Upper lobe of right lung (tissue), 1 donor: ENCODE measurements around the gene GMPPB. TPM values are rescaled to one million over a fixed set of nuclear protein-coding genes. Genes with fewer than 3 reads are reported as not detected.

Experiments
- ATAC-seq: fragments of 200-7000 bp; cut with Tn5 transposase; one replicate; pipeline ENCODE4 v1.9.1; 2020; ENCODE audit warnings: mild to moderate bottlenecking, moderate library complexity
- DNase-seq: peaks from one replicate; pipeline ENCODE4 v3.0.0-alpha.2; 2020
- H3K27ac ChIP-seq: fragments of 200-600 bp; one replicate; pipeline ENCODE4 v1.8.0; 2022
- H3K27me3 ChIP-seq: fragments of 200-600 bp; one replicate; pipeline ENCODE4 v1.8.0; 2022; ENCODE audit warnings: mild to moderate bottlenecking
- H3K36me3 ChIP-seq: fragments of 200-600 bp; one replicate; pipeline ENCODE4 v1.8.0; 2022
- H3K4me1 ChIP-seq: fragments of 200-600 bp; one replicate; pipeline ENCODE4 v1.8.0; 2022
- H3K4me3 ChIP-seq: fragments of 200-600 bp; one replicate; pipeline ENCODE4 v1.8.0; 2022; ENCODE audit warnings: mild to moderate bottlenecking
- H3K9me3 ChIP-seq: fragments of 200-600 bp; one replicate; pipeline ENCODE4 v1.8.0; 2022
- intact Hi-C: fragments of 100-400 bp; cut with DNase I; formaldehyde crosslinking; loops from one replicate; pipeline ENCODE4 v1.11.0; 2022
- total RNA-seq: library from RNA; stranded (reverse); fragmentation: NEBNext Ultra II Directional; extraction: Animal tissue kit (Norgen Biotek cat#: 25700); gene quantifications from one replicate; pipeline ENCODE4 v1.2.1, GENCODE V29; 2021
- TF ChIP-seq, protein P1 (sequence below): fragments of 200-600 bp; IDR thresholded peaks from one replicate; pipeline ENCODE4 v1.8.0; 2022; ENCODE audit warnings: antibody characterized with exemption
- donor health status: DM: no; HTN: yes; CAD: no; lungs with severe emphysema.

The GMPPB gene
- total RNA-seq, 1 donor from 2014 or later: 34.8 TPM

DNA sequence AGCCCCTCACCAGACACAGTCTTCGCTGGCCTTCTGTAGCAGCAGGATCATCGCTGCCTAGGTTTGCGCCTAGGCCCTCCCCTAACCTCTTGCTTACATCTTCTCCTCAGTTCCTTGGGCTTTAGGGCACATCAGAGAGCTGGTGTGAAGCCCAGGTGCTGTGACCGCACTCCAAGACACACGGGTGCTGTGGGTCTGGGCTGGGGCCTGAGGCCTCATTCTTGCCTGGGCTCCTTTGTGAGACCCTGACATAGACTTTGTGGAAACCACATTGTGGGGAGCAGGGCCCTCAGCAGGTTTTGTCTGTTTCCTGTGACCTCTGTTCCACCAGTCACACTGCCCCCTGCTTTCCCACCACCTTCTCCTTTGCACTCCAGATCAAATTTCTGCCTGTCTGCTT, 12.3 kb downstream of the GMPPB start:
- TF ChIP-seq, protein P1, sequence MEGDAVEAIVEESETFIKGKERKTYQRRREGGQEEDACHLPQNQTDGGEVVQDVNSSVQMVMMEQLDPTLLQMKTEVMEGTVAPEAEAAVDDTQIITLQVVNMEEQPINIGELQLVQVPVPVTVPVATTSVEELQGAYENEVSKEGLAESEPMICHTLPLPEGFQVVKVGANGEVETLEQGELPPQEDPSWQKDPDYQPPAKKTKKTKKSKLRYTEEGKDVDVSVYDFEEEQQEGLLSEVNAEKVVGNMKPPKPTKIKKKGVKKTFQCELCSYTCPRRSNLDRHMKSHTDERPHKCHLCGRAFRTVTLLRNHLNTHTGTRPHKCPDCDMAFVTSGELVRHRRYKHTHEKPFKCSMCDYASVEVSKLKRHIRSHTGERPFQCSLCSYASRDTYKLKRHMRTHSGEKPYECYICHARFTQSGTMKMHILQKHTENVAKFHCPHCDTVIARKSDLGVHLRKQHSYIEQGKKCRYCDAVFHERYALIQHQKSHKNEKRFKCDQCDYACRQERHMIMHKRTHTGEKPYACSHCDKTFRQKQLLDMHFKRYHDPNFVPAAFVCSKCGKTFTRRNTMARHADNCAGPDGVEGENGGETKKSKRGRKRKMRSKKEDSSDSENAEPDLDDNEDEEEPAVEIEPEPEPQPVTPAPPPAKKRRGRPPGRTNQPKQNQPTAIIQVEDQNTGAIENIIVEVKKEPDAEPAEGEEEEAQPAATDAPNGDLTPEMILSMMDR: no peak
- no peaks in the 10 kb centered on the region for H3K27me3 ChIP-seq
- peaks cover 21% of the 10 kb centered on the region for H3K36me3 ChIP-seq
- no peaks in the 10 kb centered on the region for H3K4me1 ChIP-seq
- DNase-seq: no peak
- ATAC-seq: no peak
- no peak overlapping the region for H3K27ac ChIP-seq
- intact Hi-C loops: no loop called here
- no peaks in the 10 kb centered on the region for H3K9me3 ChIP-seq
- no peak overlapping the region for H3K4me3 ChIP-seq

DNA sequence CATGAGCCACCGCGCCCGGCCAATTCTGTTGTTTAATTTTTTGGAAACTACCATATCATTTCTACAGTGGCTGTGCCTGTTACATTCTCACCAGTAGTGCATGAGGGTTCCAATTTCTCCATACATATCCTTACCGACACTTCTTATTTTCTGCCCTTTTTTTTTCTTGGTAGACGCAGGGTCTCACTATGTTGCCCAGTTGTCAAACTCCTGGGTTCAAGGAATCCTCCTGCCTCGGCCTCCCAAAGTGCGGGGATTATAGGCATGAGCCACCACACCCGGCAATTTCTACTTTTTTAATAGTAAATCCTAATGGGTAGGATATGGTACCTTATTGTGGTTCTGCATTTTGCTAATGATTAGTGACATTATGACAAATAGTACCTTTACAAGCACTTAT, 13.9 kb downstream of the GMPPB start:
- no peaks in the 10 kb centered on the region for H3K27me3 ChIP-seq
- peaks cover 28% of the 10 kb centered on the region for H3K36me3 ChIP-seq
- H3K27ac ChIP-seq: no peak overlapping the region
- ATAC-seq (no peak), DNase-seq (no peak)
- no peaks in the 10 kb centered on the region for H3K9me3 ChIP-seq
- no peaks in the 10 kb centered on the region for H3K4me1 ChIP-seq
- H3K4me3 ChIP-seq: no peak overlapping the region
- intact Hi-C loops: no loop called here
- TF ChIP-seq, protein P1: no peak

DNA sequence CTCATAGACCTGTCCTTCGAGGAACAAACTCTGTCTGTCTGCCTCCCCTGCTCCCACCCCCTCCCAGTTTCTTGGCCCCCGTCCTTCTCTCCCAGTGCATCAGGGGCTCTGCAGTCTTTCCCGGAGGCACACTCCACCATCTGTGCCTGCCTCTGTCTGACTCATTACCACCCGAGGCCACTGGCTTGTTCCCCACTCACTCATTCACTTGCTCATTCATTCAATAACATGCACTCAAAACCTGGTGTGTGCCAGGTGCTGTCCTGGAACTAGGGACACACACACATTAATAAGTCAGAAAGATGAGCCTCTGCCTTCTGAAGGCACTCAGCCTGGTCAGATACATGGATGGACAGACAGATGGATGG, 16.7 kb downstream of the GMPPB start:
- peaks cover 31% of the 10 kb centered on the region for H3K36me3 ChIP-seq
- H3K4me3 ChIP-seq: no peak overlapping the region
- no peaks in the 10 kb centered on the region for H3K27me3 ChIP-seq
- DNase-seq: no peak
- H3K9me3 ChIP-seq: no peaks in the 10 kb centered on the region
- ATAC-seq: no peak
- H3K27ac ChIP-seq: no peak overlapping the region
- TF ChIP-seq, protein P1: no peak
- intact Hi-C loops: no loop called here
- no peaks in the 10 kb centered on the region for H3K4me1 ChIP-seq

DNA sequence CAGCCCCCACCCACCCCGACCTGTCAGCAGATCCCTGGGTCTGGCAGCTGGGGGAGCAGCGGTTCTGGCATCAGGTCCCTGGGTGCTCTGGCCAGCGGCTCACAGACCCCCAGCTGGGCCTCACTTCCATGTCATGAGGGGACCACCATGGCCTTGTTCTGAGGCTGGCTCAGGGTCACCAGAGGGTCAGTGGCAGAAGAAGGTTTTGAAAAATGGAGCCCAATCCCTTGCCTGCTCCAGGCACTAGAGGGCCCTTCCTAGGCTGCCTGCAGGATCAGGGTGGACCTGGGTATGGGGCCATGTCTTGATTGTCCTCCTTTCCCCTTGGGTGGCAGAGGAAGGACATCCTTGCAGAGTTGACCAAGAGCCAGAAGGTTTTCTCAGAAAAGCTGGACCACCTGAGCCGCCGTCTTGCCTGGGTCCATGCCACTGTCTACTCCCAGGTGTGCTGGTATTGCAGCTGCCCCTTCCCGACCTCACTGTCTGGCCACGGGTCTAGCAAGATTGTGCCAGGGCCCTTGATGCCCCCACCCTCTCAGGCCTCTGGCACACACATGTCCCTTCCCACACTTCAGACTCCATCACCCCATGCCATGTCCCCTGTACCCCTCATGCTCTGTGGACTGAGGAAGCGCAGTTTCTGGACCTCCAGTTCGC, 17.2 kb downstream of the GMPPB start:
- intact Hi-C loops: no loop called here
- no peak overlapping the region for H3K27ac ChIP-seq
- ATAC-seq: no peak
- TF ChIP-seq, protein P1: no peak
- H3K4me1 ChIP-seq: no peaks in the 10 kb centered on the region
- H3K9me3 ChIP-seq: no peaks in the 10 kb centered on the region
- no peaks in the 10 kb centered on the region for H3K27me3 ChIP-seq
- H3K36me3 ChIP-seq: peaks cover 33% of the 10 kb centered on the region
- no peak overlapping the region for H3K4me3 ChIP-seq
- no peak for DNase-seq

DNA sequence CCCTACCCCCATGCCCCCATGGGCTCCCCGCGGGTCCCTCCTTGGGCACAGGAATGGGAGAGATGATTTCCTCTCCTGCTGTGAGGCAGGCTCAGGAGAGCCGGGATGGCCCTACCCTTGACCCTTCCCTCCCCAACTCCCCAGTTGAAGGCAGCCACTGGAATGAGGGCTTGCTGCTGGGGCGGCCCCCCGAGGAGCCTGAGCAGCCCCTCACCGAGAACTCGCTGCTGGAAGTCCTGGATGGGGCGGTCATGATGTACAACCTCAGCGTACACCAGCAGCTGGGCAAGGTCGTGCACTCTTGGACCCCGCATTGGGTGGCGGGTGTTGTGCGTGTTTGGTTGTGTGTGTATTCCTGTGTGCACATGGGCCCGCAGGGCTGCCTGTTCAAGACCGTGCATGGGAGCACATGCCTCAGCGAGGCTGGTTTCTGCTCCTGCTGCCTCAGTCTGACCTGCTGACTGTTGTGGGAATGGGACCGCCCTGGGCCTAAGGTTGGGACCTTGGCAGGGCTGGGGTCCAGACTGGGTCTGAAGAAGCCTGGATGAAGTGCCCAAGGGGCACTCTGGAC, 18.3 kb downstream of the GMPPB start:
- H3K4me3 ChIP-seq: no peak overlapping the region
- H3K27ac ChIP-seq: no peak overlapping the region
- DNase-seq: no peak
- no peak for ATAC-seq
- TF ChIP-seq, protein P1: no peak
- H3K4me1 ChIP-seq: no peaks in the 10 kb centered on the region
- H3K9me3 ChIP-seq: no peaks in the 10 kb centered on the region
- peaks cover 32% of the 10 kb centered on the region for H3K36me3 ChIP-seq
- intact Hi-C loops: no loop called here
- H3K27me3 ChIP-seq: no peaks in the 10 kb centered on the region
